ENCODE data around the gene RNF175.

Gene RNF175

DNA sequence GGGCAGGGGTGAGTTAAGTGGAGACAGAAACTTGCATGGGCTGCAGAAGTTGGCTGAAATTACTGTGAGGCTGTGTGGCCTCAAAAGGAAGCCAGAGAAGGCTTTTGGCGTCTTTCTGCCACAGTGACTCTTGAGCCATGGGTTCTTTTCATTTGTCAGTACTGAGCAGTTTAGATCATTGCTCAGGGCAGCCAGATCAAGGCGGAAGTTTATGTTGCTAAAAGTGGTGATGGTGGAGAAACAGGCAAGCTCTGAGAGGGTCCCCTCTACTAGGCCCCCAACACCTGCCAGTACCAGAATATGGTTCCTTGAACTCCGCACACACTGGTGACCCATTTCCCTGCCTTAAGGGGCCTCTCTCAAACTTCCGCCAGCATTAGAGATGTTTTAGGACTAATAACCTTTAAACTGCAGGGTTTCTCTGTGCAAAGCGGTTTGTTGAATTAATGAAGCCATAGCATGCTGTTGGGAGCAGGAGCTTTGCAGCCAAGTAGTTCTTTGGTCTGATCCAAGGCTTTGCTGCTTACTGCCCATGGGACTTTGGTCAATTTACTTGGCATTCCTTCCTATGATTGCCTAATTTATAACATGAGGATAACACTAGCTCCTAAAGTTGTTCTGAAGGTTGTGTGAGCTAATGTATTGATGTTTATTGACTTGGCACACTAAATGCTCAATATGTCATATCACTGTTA, 34.5 kb downstream of the RNF175 start:
- no peak overlapping the region for H3K4me3 ChIP-seq (ENCODE audit: low read depth, low read length)
- TF ChIP-seq, protein P1, sequence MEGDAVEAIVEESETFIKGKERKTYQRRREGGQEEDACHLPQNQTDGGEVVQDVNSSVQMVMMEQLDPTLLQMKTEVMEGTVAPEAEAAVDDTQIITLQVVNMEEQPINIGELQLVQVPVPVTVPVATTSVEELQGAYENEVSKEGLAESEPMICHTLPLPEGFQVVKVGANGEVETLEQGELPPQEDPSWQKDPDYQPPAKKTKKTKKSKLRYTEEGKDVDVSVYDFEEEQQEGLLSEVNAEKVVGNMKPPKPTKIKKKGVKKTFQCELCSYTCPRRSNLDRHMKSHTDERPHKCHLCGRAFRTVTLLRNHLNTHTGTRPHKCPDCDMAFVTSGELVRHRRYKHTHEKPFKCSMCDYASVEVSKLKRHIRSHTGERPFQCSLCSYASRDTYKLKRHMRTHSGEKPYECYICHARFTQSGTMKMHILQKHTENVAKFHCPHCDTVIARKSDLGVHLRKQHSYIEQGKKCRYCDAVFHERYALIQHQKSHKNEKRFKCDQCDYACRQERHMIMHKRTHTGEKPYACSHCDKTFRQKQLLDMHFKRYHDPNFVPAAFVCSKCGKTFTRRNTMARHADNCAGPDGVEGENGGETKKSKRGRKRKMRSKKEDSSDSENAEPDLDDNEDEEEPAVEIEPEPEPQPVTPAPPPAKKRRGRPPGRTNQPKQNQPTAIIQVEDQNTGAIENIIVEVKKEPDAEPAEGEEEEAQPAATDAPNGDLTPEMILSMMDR (IDR thresholded peaks at IDR 0.05; ENCODE audit: insufficient read depth, low read depth, low read length, missing control alignments): no peak
- DNase-seq (ENCODE audit: low read depth): no peak

DNA sequence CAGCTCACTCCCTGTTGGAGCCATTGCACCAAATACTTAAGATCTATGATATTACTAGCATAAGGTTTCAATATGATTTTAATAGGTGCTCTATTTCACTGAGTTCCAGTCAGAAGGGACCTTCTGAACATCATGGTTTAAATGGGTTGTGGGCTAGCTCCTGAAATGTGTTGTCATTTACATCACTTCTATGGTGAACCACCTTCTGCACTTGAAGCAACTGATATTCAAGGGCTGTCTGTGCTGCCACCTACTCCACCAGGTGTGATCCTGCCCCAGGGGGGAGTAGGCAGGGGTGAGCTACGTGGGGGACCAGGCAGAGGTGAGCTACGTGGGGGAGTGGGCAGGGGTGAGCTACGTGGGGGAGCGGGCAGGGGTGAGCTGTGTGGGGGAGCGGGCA, 35.2 kb downstream of the RNF175 start:
- TF ChIP-seq, protein P1 (IDR thresholded peaks at IDR 0.05; ENCODE audit: insufficient read depth, low read depth, low read length, missing control alignments): no peak
- H3K4me3 ChIP-seq (ENCODE audit: low read depth, low read length): no peak overlapping the region
- DNase-seq (ENCODE audit: low read depth): no peak

DNA sequence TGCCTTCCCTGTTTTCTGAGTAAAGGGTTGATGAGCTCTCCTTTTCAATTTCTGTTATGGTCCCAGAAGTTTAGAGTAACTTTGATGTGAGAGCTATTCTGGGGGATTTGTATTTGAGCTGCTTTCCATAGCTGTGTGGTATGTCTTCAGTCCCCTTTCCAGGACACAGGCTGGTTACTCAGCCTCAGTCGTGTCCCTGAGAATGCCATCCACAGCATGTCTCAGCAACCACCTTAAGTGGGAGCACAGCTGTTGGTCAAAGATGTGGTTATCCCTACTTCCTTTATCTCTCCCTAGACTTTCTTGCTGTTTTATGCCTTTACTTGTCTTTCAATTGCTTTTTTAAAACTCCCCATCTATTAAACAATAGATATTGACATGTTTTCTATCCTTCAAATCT, 37.8 kb downstream of the RNF175 start:
- DNase-seq (ENCODE audit: low read depth): no peak
- TF ChIP-seq, protein P1 (IDR thresholded peaks at IDR 0.05; ENCODE audit: insufficient read depth, low read depth, low read length, missing control alignments): no peak

DNA sequence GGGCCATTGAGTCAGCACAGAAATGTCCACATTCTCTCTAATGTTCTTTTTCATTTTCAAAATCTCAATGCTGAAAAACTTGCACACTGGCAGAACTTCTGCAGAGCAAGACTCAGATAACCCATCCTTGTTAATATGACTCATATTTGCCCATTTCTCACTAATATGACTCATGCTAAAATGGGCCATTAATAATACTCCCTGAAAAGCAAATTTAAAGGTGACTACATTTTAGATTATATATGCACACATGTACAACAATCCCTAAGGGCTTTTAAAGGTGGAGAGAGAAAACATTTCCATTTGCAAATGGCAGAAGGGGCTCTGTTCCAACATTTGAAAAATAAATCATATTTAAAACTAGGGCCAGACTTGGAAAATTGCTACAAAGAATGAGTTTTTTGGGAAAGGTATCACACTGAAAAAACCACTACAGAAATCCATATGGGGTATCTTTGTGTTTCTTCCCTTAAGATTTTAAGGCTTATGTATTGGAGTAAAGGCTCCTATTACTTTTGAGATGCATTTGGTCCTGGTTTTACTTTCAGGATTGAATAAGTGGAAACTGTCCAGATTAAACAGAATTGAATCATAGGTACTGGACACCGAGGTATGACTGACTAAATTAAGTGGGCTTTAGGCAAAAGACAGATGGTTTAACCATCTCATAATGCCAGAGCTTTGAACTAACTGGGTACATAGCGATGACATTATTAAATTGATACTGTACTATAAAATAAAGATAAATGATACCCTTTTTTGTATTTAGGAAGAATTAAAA, 45.8 kb downstream of the RNF175 start:
- no peak overlapping the region for H3K4me3 ChIP-seq (ENCODE audit: low read depth, low read length)
- TF ChIP-seq, protein P1 (IDR thresholded peaks at IDR 0.05; ENCODE audit: insufficient read depth, low read depth, low read length, missing control alignments): no peak
- no peak for DNase-seq (ENCODE audit: low read depth)

More for the DNA sequence above, 37.8 kb downstream of the RNF175 start:
- H3K4me3 ChIP-seq (ENCODE audit: low read depth, low read length): no peak overlapping the region

DNA sequence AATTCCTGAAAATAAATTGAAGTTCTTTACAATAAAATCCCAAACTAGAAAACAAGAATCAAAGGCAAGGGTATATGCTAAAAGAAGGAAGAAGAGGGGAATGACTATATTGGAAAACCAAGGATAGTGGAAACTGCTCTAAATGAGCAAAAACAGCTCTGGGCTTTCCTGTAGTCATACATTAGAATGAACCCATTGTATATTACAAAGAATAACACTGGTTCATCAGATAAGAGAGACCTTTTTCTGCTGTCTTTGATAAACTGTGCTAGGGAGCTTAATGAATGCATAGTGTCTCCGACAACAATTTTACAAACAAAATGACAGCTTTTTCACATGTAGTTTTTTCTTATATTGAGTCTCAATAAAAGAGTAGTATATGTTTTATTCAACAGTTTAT, 49.1 kb downstream of the RNF175 start:
- TF ChIP-seq, protein P1 (IDR thresholded peaks at IDR 0.05; ENCODE audit: insufficient read depth, low read depth, low read length, missing control alignments): no peak
- no peak overlapping the region for H3K4me3 ChIP-seq (ENCODE audit: low read depth, low read length)
- no peak for DNase-seq (ENCODE audit: low read depth)

DNA sequence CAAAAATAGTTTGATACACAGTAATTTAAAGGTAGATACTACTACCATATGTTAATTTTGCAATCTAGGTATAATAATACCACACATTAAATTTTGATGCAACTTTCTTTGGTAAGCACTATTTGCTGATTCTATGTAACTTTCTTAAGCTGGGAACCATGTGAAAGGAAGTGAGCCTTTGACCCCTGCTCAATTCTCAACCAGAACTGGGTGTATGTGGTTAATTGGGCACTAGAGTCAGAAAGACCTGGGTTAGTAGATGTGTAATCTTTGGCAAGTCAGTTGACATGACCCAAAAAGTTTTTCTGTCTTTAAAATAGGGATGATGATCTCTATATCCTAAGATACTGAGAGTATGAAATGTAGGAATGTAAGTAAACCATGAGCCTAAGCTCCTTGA, 53.3 kb downstream of the RNF175 start:
- H3K4me3 ChIP-seq (ENCODE audit: low read depth, low read length): no peak overlapping the region
- DNase-seq (ENCODE audit: low read depth): no peak
- TF ChIP-seq, protein P1 (IDR thresholded peaks at IDR 0.05; ENCODE audit: insufficient read depth, low read depth, low read length, missing control alignments): no peak
